G401 (cell line): ENCODE results near the gene PTP4A2. TPM values are rescaled to one million over a fixed set of nuclear protein-coding genes. Genes with fewer than 3 reads are reported as not detected.
"Not testable (repeated sequence)": the region's sequence is repeated elsewhere in the genome, so short reads cannot be mapped to it uniquely, and the experiment has no call there.

ENCODE experiments used
- DNase-seq: peaks from one replicate; pipeline ENCODE4 v3.0.0-alpha.2; 2015; ENCODE audit warnings: low spot score
- in situ Hi-C: cut with HindIII; loops from 2 replicates; pipeline ENCODE4 v1.10.0; 2016; ENCODE audit warnings: low sequenced_read_pairs, mixed read lengths
- total RNA-seq: library from RNA; depleted of rRNA; stranded (reverse); fragments of >200 nt; shearing (Covaris generic); gene quantifications from 2 replicates; pipeline ENCODE4 v1.2.3, GENCODE V29; 2014

The PTP4A2 gene
- total RNA-seq, 1 experiment from 2014 or later: 436 TPM

DNA sequence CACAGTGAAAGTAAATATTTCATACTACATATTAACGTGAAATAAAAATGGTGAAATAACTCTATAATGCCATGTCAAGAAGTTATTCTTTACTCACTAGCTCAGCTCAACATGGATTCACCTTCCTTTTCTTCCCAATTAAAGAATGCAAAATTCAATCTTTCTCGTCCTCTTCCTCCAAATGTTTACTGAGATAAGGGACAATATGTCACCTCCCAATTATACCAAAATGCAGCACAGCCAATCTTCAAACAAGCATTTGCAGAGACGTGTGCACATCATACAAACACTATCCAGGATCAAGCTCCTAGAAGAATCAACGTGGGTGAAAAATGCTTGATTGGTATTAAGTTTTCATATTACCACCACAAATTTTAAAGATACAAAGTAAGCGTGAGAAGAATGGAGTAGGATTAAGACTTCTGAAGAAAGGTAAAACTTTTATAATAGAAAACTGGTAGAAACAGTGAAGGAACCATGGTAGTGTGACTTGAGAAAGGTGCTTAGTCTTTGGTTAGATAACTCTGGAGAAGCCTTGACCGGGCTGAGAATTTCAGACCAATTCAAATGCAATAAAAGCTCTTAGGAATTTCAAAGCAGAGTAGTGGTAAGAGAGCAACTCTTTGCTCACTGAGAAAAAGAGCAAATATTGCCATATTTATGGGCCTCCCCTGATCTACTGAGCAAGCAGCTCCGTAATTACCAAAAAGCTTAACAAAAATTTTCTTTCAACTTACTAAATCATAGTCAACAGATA is 7.2 kb downstream of the PTP4A2 start:
- in situ Hi-C loops: no loop called here
- no peak for DNase-seq

DNA sequence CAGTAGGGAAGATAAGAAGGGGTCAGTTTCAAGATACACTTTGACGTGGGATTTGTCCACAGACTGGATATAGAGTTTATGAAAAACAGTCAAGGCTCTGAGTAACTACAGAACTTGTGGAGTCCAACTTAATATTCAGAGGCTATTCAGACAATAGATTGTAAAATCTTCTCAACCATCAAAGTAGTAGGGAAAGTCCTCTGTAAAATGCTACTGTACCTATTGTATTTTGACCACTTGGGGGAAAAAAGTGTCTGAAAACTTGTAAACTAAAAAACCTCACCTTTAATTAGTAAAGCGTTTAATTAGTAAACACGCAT is 10.5 kb downstream of the PTP4A2 start:
- DNase-seq: no peak
- in situ Hi-C loops: no loop called here

- in situ Hi-C loops: no loop called here
- DNase-seq: no peak
These were observed 11.1 kb downstream of the PTP4A2 start for GRCh38 chr1:31926853-31927660.

GRCh38 chr1:31926252-31926651 is 11.9 kb downstream of the PTP4A2 start:
- in situ Hi-C loops: no loop called here
- DNase-seq: no peak

GRCh38 chr1:31925824-31926223 is 12.3 kb downstream of the PTP4A2 start:
- in situ Hi-C loops: not testable (repeated sequence)

GRCh38 chr1:31924839-31925238 is 13.3 kb downstream of the PTP4A2 start:
- no peak for DNase-seq
- in situ Hi-C loops: no loop called here

More at GRCh38 chr1:31925824-31926223, 12.3 kb downstream of the PTP4A2 start:
- not testable (repeated sequence) for DNase-seq

DNA sequence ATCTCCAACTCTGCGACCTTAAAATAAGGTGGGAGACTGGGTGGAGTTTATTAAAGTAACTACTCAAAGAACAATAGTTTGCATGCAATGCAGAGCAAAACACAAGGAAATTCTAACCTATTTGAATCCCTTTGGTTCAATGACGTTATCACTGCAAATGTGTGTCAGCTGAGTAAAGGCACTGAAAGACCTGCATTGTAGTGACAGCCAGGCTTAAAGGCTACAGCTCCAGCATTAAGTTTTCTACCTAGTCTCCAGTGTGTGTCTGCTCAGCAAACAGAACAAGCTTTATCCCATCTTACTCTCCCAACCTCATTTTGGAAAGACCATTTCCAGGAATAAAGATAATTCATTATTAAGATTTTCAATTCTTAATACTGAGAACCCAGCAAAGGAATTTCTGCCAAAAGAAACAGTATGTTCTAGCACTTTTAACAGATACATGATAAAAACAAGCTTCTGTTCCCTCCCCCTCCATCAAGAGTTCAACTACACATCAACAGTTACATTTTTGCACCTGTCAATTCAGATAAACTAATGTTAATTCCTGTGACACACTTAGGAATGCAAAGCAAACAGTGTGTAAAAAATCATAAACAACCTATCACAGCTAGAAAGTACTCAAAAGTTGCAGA is 14.2 kb downstream of the PTP4A2 start:
- in situ Hi-C loops: no loop called here
- DNase-seq: no peak

- in situ Hi-C loops: no loop called here
These were observed 17.2 kb downstream of the PTP4A2 start for GRCh38 chr1:31920956-31921355.

DNA sequence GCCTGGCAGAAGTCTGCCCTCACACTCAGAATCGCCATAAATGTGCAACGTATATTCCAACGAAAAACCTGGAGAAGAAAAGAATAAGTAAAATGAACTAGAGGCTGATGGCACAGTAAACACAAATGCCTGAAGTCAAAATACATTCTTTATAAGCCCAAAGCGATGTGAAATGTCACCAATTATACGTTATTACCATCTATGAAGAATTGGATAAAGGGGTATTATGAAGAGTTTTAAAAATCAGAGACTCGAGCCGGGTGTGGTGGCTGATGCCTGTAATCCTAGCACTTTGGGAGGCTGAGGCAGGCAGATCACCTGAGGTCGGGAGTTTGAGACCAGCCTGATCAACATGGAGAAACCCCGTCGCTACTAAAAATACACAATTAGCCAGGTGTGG is 18.6 kb downstream of the PTP4A2 start:
- DNase-seq: no peak
- in situ Hi-C loops: no loop called here

More at GRCh38 chr1:31920956-31921355, 17.2 kb downstream of the PTP4A2 start:
- DNase-seq: no peak

DNA sequence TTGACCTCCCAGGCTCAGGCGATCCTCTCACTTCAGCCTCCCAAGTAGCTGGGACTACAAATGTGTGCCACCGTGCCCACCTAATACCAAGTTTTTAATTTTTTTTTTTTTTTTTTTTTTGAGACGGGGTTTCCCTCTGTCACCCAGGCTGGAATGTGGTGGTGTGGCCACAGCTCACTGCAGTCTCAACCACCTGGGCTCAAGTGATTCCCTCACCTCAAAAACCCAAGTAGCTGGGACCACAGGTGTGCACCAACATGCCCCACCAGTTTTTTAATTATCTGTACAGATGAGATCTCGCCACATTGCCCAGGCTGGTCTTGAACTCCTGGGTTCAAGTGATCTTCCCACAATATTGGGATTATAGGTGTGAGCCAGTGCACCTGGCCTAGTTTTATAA is 22.7 kb downstream of the PTP4A2 start:
- DNase-seq: no peak
- in situ Hi-C loops: no loop called here

DNA sequence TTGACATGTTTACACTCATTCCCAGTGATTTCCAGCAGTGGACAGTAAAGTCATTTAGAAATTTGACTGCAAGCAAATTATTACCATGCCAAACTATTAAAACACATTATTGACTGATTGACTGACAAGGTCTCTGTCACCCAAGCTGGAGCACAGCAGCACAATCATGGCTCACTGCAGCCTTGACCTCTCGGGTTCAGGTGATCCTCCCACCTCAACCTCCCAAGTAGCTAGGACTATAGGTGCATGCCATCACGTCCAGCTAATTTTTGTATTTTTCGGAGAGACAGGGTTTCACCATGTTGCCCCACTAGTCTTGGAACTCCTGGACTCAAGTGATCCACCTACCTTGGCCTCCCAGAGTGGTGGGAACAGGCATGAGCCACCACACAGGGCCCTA is 24.2 kb downstream of the PTP4A2 start:
- no peak for DNase-seq
- in situ Hi-C loops: no loop called here

DNA sequence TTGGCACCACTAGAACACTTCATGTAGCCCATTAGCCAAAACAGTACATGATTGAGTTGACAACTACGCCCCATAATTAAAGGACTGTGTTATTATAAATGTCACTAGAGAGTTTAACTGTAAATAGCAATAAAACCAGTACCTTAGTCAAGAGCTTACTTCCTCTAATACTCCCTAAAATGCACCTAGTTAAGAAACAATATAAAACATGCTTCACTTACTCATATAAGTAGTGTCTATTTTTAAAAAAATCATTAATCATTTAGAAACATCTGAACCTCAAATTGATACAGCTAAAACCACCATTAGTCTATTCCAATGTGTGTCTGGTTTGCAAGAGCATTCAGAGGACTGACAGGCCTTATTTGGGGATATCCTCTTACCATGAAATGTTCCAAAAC is 25.3 kb downstream of the PTP4A2 start:
- DNase-seq: no peak
- in situ Hi-C loops: no loop called here

DNA sequence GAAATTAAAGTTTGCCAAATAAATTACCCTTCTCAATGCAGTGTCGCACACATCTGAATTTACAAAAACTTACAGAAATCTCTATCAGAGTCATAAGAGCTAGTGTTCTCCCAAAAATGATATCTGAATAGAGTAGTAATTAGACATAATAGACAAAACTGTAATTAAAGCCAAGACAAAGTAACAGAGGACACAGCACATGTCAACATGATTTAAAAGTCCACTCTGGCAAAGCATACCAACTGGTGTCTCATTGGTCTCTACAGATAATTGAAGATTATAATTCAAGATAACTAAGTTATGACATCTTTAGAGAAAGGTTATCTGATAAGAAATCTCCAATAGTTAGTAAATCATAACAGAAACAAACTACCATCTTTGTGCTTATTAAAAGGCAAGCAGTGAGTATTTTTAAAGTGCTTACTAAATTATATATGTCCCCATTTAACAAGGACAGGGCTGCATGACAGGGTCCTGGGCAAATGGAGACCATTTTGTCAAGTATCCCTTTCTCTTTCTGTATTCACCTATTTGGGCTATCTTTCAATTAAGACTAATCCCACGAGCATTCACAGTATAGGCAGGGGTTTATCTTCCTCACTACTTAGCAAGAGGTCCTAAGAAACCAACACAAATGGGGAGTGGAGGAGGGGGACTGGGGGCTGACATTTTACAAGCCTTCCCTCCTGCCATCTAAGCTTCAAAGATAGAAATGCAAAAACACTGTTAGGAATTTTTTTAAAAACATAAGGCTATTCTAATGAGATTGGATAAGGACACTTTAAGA is 26.0 kb downstream of the PTP4A2 start:
- no peak for DNase-seq
- in situ Hi-C loops: no loop called here

DNA sequence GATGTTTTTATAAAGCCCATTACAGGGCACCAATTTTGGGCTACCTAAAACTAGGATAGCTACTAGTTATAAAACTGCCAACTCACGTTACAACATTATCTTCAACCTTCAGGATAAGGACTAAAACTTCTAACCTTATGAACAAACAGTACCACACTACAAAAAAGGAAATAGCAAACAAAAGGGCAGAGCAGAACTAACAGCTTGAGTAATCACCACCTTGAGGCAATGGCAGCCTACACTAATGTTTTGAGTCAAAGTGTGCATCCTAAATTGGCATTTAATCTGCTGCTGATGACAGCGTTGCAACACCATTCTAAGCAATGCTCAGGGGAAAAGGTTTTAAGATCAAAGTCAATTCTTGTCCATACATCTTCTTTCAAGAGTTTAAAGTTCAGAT is 27.2 kb downstream of the PTP4A2 start:
- DNase-seq: no peak
- in situ Hi-C loops: no loop called here

DNA sequence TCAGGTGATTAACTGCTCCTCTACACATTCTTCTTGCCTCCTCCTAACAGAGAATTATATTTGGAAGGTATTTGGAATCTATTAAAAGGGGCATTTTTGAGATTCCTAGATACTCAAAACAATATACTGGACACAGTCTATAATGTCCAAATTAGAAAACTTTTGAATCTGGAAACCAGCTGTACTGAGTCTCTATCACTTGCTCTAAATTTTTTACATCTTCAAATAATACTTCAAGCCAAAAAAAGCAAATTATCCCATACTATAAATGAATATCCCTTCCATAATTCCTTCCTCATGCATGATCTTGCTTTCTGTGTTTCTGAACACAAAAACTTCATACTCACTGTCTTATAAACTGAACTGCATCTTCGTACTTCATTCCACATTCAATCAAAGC is 28.5 kb downstream of the PTP4A2 start:
- in situ Hi-C loops: no loop called here

DNA sequence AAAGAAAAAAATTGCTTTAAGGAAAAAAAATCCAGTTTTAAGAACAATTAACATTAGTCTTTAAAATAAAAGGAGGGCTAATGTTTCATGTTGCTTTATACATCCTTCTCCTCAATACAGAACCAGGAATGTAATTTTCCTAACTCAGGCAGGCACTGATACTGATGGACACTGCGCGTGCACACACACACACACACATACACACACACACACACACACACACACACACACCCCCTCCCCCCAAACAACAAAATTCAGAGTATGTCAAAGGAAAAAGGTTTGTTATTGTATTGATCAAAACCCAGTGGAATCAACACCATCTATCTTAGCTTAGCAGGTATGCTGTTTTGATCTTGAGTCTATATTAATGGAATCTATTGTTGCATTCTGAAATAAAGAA is 31.6 kb downstream of the PTP4A2 start:
- no peak for DNase-seq
- in situ Hi-C loops: no loop called here

More for the DNA sequence above, 28.5 kb downstream of the PTP4A2 start:
- DNase-seq: no peak

DNA sequence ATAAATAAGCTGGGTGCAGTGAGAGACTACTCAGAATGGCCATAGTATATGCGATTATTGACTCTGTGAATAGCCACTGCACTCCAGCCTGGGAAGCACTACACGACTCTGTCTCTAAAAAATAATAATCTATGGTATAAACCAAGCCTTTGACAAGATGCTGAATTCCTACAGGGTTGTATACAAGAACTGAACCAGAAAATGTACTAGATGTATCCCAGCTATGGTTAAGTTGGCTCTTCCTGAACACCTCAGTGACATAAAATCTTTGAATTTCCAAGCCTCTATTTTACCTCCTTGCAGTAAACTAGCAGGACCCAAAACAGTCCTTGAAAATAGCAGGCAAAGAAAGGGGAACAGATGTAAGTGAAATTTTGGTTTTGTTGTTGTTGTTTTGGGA is 32.5 kb downstream of the PTP4A2 start:
- no peak for DNase-seq
- in situ Hi-C loops: no loop called here

DNA sequence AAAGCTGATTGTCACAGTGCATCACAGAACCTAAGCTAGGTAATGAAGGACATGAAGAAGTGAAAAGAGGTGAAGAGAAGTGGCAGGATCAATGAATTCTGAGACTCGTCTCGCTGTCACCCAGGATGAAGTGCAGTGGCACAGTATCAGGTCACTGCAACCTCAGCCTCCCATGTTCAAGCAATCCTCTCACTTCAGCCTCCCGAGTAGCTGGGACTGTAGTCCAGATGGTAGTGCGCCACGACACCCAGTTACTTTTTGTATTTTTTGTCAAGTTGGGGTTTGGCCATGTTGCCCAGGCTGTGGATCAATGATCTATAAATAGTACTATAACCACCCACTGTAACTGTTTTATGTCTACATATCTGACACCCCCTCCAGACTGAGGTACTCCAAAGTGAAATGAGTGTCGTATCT is 33.1 kb downstream of the PTP4A2 start:
- no peak for DNase-seq
- in situ Hi-C loops: no loop called here

GRCh38 chr1:31904339-31905092 is 33.7 kb downstream of the PTP4A2 start:
- no peak for DNase-seq
- in situ Hi-C loops: no loop called here
